Measurements from ENCODE around the gene LRRC8E. TPM values are rescaled to one million over a fixed set of nuclear protein-coding genes. Genes with fewer than 3 reads are reported as not detected.
A peak's percentile ranks its signal among the peaks of the same experiment; 100 is the strongest.

Gene LRRC8E
- total RNA-seq, 1 donor from 2014 or later: 4.3 TPM

DNA sequence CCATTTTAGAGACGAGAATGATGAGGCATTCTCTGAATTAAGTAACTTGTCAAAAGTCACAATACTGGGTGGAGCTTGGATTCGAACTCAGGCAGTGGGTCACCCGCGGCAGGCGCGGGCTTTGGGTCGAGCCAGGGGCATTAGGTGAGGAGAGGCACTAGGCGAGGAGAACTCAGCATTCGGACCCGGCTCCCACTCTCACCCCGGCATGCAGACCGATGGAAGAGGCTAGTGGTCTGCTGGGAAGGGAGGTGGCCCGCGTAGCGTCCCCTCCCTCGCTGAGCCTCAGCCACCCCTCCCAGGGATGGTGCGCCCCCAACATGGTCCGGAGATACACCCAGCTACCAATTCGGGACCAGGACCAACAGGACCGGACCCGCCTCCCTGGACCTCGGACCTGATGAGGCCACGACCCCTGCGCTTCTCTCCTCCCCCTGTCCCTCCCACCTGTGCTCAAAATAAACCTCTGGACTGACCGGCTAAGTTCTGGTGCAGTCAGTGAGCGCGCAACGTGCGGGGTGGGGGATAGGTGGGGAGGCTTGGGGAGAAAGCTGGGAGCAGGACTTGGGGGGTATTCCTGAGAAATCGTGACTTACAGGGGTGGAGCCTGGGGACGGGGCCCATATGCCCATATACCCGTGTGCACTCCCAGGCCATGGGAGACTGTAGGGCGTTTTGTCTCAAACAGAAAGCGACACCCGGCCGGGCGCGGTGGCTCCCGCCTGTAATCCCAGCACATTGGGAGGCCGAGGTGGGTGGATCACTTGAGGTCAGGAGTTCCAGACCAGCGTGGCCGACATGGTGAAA is 30.5 kb downstream of the LRRC8E start:
- TF ChIP-seq, protein P1, sequence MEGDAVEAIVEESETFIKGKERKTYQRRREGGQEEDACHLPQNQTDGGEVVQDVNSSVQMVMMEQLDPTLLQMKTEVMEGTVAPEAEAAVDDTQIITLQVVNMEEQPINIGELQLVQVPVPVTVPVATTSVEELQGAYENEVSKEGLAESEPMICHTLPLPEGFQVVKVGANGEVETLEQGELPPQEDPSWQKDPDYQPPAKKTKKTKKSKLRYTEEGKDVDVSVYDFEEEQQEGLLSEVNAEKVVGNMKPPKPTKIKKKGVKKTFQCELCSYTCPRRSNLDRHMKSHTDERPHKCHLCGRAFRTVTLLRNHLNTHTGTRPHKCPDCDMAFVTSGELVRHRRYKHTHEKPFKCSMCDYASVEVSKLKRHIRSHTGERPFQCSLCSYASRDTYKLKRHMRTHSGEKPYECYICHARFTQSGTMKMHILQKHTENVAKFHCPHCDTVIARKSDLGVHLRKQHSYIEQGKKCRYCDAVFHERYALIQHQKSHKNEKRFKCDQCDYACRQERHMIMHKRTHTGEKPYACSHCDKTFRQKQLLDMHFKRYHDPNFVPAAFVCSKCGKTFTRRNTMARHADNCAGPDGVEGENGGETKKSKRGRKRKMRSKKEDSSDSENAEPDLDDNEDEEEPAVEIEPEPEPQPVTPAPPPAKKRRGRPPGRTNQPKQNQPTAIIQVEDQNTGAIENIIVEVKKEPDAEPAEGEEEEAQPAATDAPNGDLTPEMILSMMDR (IDR thresholded peaks at IDR 0.05; ENCODE audit: unreplicated experiment): no peak
- peak in 1 of 2 experiments; percentile 16 for DNase-seq (ENCODE audit: low spot score in 2 of 2, unreplicated experiment in 2 of 2)
- Mint-ChIP-seq H3K27ac (no peak overlapping the region), H3K4me3 (peak overlapping the region; percentile 70), H3K36me3 (no peaks in the 10 kb centered on the region), H3K4me1 (peaks cover 25% of the 10 kb centered on the region), H3K9me3 (no peaks in the 10 kb centered on the region), H3K27me3 (ENCODE audit: low read depth) (peaks cover 46% of the 10 kb centered on the region)

DNA sequence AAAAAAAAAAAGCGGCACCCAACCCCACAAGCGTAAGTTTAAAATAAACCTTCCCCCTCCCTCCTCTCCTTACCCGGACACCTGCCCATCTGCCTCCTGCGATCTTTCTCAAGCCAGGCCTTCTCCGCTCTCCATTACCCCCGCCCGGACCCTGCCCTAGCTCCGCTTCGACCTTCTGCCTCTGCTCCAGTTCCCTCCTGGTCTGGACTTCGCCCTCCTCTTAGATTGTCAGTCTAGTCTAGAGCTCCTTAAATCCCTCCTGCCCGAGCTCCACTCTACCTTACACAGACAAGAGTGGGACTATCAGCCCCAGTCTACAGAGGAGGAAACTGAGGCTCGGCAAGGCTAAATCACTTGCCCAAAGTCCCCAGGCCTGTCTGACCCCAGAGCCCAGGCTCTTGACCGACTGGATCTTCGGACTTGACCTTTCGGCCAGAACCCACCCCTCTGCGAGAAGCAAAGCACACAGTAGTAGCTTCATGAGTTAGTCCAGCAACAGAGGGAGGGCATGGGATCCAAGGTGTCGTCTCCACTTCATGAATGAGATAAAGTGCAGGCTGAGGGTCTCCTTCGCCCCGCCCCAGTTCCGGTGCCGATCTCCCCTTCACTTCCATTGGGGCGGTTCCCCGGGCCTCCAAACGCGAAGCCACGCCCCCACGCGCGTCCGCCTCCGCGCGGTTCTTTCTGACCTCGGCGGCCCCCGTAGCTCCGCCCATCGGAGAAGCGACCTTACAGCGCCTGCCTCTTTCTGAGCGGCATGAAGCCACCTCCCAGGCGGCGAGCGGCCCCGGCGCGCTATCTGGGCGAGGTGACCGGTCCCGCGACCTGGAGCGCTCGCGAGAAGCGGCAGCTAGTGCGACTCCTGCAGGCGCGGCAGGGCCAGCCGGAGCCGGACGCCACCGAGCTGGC is 31.6 kb downstream of the LRRC8E start, which contains the start of gene SNAPC2:
Gene SNAPC2 (plus strand): TSS at position 729 of the 909 bp plus-strand sequence. CDS start 29 bp downstream, at position 758.
- Mint-ChIP-seq H3K27ac (peak within 1 kb of the TSS; percentile 92), H3K36me3 (no peaks in the 10 kb centered on the region), H3K9me3 (no peaks in the 10 kb centered on the region), H3K27me3 (ENCODE audit: low read depth) (peaks cover 38% of the 10 kb centered on the region), H3K4me3 (peak within 1 kb of the TSS; percentile 70), H3K4me1 (peaks cover 28% of the 10 kb centered on the region)
- TF ChIP-seq, protein P1 (IDR thresholded peaks at IDR 0.05; ENCODE audit: unreplicated experiment): peak; percentile 33
- peak; percentile 91 to 93 for DNase-seq (ENCODE audit: low spot score in 2 of 2, unreplicated experiment in 2 of 2)

DNA sequence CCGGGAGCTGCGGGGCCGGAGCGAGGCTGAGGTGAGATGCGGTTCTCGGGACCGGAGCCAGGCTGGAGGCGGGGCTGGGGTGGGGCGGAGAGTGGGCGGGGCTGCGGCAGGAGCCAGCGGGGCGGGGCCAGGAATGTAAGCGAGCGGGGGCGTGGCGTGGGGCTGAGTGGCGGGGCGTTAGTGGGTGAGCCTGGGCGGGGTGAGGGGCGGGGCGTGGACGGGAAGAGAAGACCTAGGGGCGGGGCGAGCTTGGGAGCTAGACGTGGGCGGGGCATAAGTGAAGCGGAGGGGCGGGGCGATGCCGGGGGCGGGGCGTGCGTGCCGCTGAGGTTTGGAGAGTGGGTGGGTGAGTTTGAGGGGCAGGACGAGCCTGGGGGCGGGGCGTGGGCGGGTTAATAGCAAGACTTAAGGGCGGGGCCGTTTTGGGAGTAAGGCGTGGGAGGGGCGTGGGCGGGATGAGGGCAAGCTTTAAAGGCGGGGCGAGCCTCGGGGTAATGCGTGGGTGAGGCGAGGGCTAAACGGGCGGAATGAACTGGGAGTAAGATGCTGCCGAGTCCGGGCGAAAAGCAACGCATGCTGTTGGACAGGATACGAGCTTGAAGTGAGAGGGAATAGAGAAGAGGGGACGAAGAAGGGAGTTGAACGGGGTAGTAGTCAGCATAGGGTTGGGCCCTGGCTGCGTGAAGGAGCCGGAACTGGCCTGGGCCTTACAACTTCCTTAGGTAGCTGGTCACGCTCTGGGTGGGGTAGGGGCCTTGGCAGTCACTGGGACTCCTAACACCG is 32.4 kb downstream of the LRRC8E start:
- Mint-ChIP-seq H3K27me3 (ENCODE audit: low read depth) (peaks cover 29% of the 10 kb centered on the region), H3K4me3 (peak overlapping the region; percentile 70), H3K27ac (peak overlapping the region; percentile 86), H3K36me3 (no peaks in the 10 kb centered on the region), H3K4me1 (peaks cover 26% of the 10 kb centered on the region), H3K9me3 (no peaks in the 10 kb centered on the region)
- TF ChIP-seq, protein P1 (IDR thresholded peaks at IDR 0.05; ENCODE audit: unreplicated experiment): no peak
- DNase-seq (ENCODE audit: low spot score in 2 of 2, unreplicated experiment in 2 of 2): peak; percentile 99 to 100

DNA sequence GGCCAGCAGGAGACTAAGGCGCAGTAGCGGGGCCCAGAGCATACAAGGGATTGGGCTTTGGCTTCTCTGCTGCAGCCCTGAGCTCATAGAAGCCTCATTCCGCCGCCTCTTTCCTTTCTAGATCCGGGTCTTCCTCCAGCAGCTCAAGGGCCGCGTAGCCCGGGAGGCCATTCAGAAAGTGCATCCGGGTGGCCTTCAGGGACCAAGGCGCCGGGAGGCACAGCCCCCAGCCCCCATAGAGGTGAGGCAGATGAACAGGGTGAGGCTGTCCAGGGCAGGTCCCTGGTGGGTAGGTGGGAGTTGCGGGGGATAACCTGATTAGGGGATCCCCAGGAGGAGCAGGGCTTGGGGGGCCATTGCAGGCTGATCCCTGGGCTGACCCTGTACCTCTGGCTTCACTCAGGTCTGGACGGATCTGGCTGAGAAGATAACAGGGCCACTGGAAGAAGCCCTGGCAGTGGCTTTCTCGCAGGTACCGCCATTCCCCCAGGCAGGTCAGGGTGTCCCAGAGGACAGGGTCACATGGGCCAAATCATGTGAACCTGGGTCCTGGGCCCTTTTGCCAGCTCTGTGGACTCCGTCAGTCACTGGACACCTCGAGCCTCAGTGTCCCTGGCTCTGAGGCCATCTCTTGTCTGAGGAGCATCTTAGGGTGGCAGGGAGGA is 33.1 kb downstream of the LRRC8E start:
- Mint-ChIP-seq H3K4me3 (peak overlapping the region; percentile 67), H3K27me3 (ENCODE audit: low read depth) (peaks cover 23% of the 10 kb centered on the region), H3K9me3 (no peaks in the 10 kb centered on the region), H3K4me1 (peaks cover 29% of the 10 kb centered on the region), H3K36me3 (no peaks in the 10 kb centered on the region), H3K27ac (peak overlapping the region; percentile 86)
- TF ChIP-seq, protein P1 (IDR thresholded peaks at IDR 0.05; ENCODE audit: unreplicated experiment): no peak
- DNase-seq (ENCODE audit: low spot score in 2 of 2, unreplicated experiment in 2 of 2): peak in 1 of 2 experiments; percentile 17

All from mesothelial cell of epicardium (in vitro differentiated cells).